OCI-LY7 (cell line): ENCODE data around the gene FAR1.

Experiments used
- CTCF ChIP-seq: fragments of 200-600 bp; sonication (generic); conservative IDR thresholded peaks from 2 replicates; pipeline ENCODE4 v1.5.1; 2014; ENCODE audit warnings: mild to moderate bottlenecking, antibody characterized with exemption, low read length, moderate library complexity, mixed read lengths
- EZH2phosphoT487 ChIP-seq: fragments of 200-600 bp; sonication (generic); IDR thresholded peaks from 2 replicates; pipeline ENCODE4 v1.6.1; 2018; ENCODE audit warnings: low read depth, borderline replicate concordance, mild to moderate bottlenecking, mixed run types, antibody characterized with exemption, low read length, moderate library complexity, mixed read lengths

GRCh38 chr11:13718394-13718793 is 49.9 kb downstream of the FAR1 start:
- TF ChIP-seq CTCF (no peak), EZH2phosphoT487 (no peak)
